K562 (cell line): ENCODE data around the gene LRCOL1. TPM values are rescaled to one million over a fixed set of nuclear protein-coding genes. Genes with fewer than 3 reads are reported as not detected.

Source experiments
- ATAC-seq: fragments of 200-7000 bp; cut with Tn5 transposase; 3 replicates; pipeline ENCODE4 v1.9.1; 2020; ENCODE audit warnings: moderate library complexity
- BruUV-seq: library from RNA; stranded (reverse); fragments of 400-500 nt; replicated peaks from 2 replicates; lab custom pipeline; 2021; lab: Mats Ljungman, UMichigan
- CTCF ChIA-PET: fragments of 300-600 bp; formaldehyde crosslinking; extraction: SDS; loops from one replicate; lab custom pipeline; 2021; ENCODE audit warnings: low intra/inter-chr PET ratio; lab: Yijun Ruan, JAX
- POLR2A ChIA-PET: fragments of 300-600, 350-650 bp; sonication (Branson Sonifier 250); formaldehyde crosslinking; extraction: SDS; loops from one replicate; lab custom pipeline; 2021; ENCODE audit warnings: antibody characterized with exemption, inconsistent platforms; lab: Yijun Ruan, JAX
- DNase-seq, 4 experiments: peaks; one replicate each; pipeline versions ENCODE4 v3.0.0 to v3.0.0-alpha.2; 2011 to 2018; ENCODE audit warnings: low spot score in 3 of 4, mixed read lengths in 3 of 4; ENCODE audit errors: extremely low read depth in 1 of 4
- FAIRE-seq: peaks from 2 replicates; lab custom pipeline; 2011; peaks lifted over from hg19 to GRCh38; lab: Jason Lieb, UNC
- H2AFZ ChIP-seq: 2 replicates; pipeline ENCODE4 v1.6.0; 2011; ENCODE audit warnings: low read depth, low read length, control low read depth, inconsistent platforms
- H3K27ac ChIP-seq: fragments of 200-600 bp; 3 replicates; pipeline ENCODE4 v1.8.0; 2011; ENCODE audit warnings: low read depth, mild to moderate bottlenecking, control low read depth, inconsistent platforms, low read length, moderate library complexity, mixed read lengths; ENCODE audit errors: extremely low read depth
- H3K27me3 ChIP-seq, 2 experiments: fragments of 300-600 bp in 1 of 2; 2 replicates in 1 of 2; 3 replicates in 1 of 2; pipeline versions ENCODE4 v1.6.0 to v1.8.0; 2011; ENCODE audit warnings: inconsistent platforms in 2 of 2, low read length in 2 of 2, mild to moderate bottlenecking in 1 of 2, mixed read lengths in 1 of 2, moderate library complexity in 1 of 2; ENCODE audit not compliant: control insufficient read depth in 2 of 2, insufficient read depth in 2 of 2
- H3K36me3 ChIP-seq: fragments of 300-600 bp; 3 replicates; pipeline ENCODE4 v1.8.0; 2011; ENCODE audit warnings: mild to moderate bottlenecking, low read length, inconsistent platforms; ENCODE audit not compliant: control insufficient read depth, insufficient read depth
- H3K4me1 ChIP-seq, 2 experiments: fragments of 200-600 bp in 1 of 2; replicated peaks in 1 of 2; 2 replicates in 1 of 2; 3 replicates in 1 of 2; pipeline versions ENCODE4 v1.5.1 to v1.8.0; 2011; ENCODE audit warnings: inconsistent platforms in 2 of 2, low read length in 2 of 2, mild to moderate bottlenecking in 1 of 2, mixed read lengths in 1 of 2, moderate library complexity in 1 of 2; ENCODE audit not compliant: control insufficient read depth in 2 of 2, insufficient read depth in 2 of 2
- H3K4me2 ChIP-seq: 2 replicates; pipeline ENCODE4 v1.6.1; 2011; ENCODE audit warnings: low read length, control low read depth, inconsistent platforms, mixed read lengths; ENCODE audit not compliant: insufficient read depth
- H3K4me3 ChIP-seq: fragments of 200-600 bp; sonication (generic), shearing (Covaris generic); 2 replicates; pipeline ENCODE4 v1.5.1; 2016; ENCODE audit warnings: control low read depth, inconsistent platforms
- H3K79me2 ChIP-seq: fragments of 200-600 bp; 3 replicates; pipeline ENCODE4 v1.8.0; 2011; ENCODE audit warnings: low read length, inconsistent platforms; ENCODE audit not compliant: control insufficient read depth, insufficient read depth
- H3K9ac ChIP-seq, 2 experiments: 2 replicates each; pipeline versions ENCODE4 v1.6.0 to v1.6.1; 2011; ENCODE audit warnings: low read depth in 2 of 2, low read length in 2 of 2, control low read depth in 1 of 2, inconsistent platforms in 1 of 2, mild to moderate bottlenecking in 1 of 2, mixed read lengths in 1 of 2; ENCODE audit not compliant: insufficient read depth in 1 of 2
- H3K9me1 ChIP-seq: one replicate; pipeline ENCODE4 v1.6.0; 2011; ENCODE audit warnings: inconsistent platforms, mild to moderate bottlenecking, low read length, moderate library complexity; ENCODE audit not compliant: control insufficient read depth, insufficient read depth
- H3K9me3 ChIP-seq: replicated peaks from 2 replicates; pipeline ENCODE4 v1.5.1; 2011; ENCODE audit warnings: low read depth, low read length, inconsistent platforms; ENCODE audit not compliant: control insufficient read depth, insufficient read depth
- H4K20me1 ChIP-seq: replicated peaks from 2 replicates; pipeline ENCODE4 v1.6.1; 2011; ENCODE audit warnings: low read length, inconsistent platforms, mixed read lengths; ENCODE audit not compliant: control insufficient read depth, insufficient read depth
- ARID1B ChIP-seq: fragments of 450-650 bp; IDR thresholded peaks from 2 replicates; pipeline ENCODE4 v1.6.1; 2016; ENCODE audit warnings: antibody characterized with exemption, mild to moderate bottlenecking, inconsistent platforms
- CEBPG ChIP-seq, 3 experiments: fragments of 200-800 bp in 1 of 3; sonication (Bioruptor generic) in 1 of 3; sonication (generic) in 1 of 3; formaldehyde crosslinking in 1 of 3; IDR thresholded peaks in 2 of 3; conservative IDR thresholded peaks in 1 of 3; 2 replicates each; pipeline versions ENCODE4 v1.6.1 to v1.8.0; 2016 to 2022; ENCODE audit warnings: missing compliant biosample characterization in 2 of 3, missing genetic modification characterization in 2 of 3, mild to moderate bottlenecking in 1 of 3, missing genetic modification reagents in 1 of 3
- CREB3L1 ChIP-seq: fragments of 450-650 bp; IDR thresholded peaks from 2 replicates; pipeline ENCODE4 v1.6.1; 2014; ENCODE audit warnings: low read depth, mild to moderate bottlenecking, moderate library complexity, borderline replicate concordance
- FOSL1 ChIP-seq: fragments of 200-800 bp; sonication (Bioruptor generic); conservative IDR thresholded peaks from 2 replicates; pipeline ENCODE4 v1.6.1; 2016; ENCODE audit warnings: missing genetic modification characterization, missing compliant biosample characterization
- GABPB2 ChIP-seq: fragments of 250-450 bp; sonication (Bioruptor Pico); conservative IDR thresholded peaks from 2 replicates; pipeline ENCODE4 v1.5.1; 2021; ENCODE audit warnings: mild to moderate bottlenecking
- HCFC1 ChIP-seq: IDR thresholded peaks from 2 replicates; pipeline ENCODE4 v1.6.1; 2012; ENCODE audit warnings: low read depth, low read length, improper control_type of control experiment
- NCOR1 ChIP-seq: fragments of 450-650 bp; IDR thresholded peaks from 2 replicates; pipeline ENCODE4 v1.6.1; 2016; ENCODE audit warnings: mild to moderate bottlenecking, moderate library complexity
- POLR2G ChIP-seq: fragments of 200-400 bp; formaldehyde crosslinking; IDR thresholded peaks from 2 replicates; pipeline ENCODE4 v1.6.1; 2017; ENCODE audit warnings: low read depth, mild to moderate bottlenecking, antibody characterized with exemption, low read length, moderate library complexity
- SMARCA4 ChIP-seq: fragments of 450-650 bp; IDR thresholded peaks from 2 replicates; pipeline ENCODE4 v1.6.1; 2016
- SRSF3 ChIP-seq: fragments of 200-400 bp; formaldehyde crosslinking; IDR thresholded peaks from 2 replicates; pipeline ENCODE4 v1.6.1; 2016; ENCODE audit warnings: mild to moderate bottlenecking, low read length, moderate library complexity; ENCODE audit not compliant: insufficient read depth
- U2AF1 ChIP-seq: fragments of 200-400 bp; formaldehyde crosslinking; optimal IDR thresholded peaks from 2 replicates; pipeline ENCODE3; 2017; ENCODE audit warnings: mild to moderate bottlenecking, low read depth, low read length, moderate library complexity
- YY1 ChIP-seq, 3 experiments: IDR thresholded peaks; 2 replicates each; pipeline ENCODE4 v1.6.1; 2011; ENCODE audit warnings: low read length in 2 of 3, mild to moderate bottlenecking in 2 of 3, moderate library complexity in 2 of 3, borderline replicate concordance in 1 of 3, control low read depth in 1 of 3, low read depth in 1 of 3; ENCODE audit not compliant: insufficient read depth in 3 of 3, insufficient replicate concordance in 2 of 3, control insufficient read depth in 1 of 3, insufficient read length in 1 of 3; ENCODE audit errors: extremely low read depth in 1 of 3
- WGBS: fragments of 100-300 bp; shearing (Covaris generic); methylation state at CpG from one replicate; pipeline ENCODE4 v1.1.6; 2016; ENCODE audit warnings: low coverage, mixed read lengths; ENCODE audit not compliant: insufficient coverage; ENCODE audit errors: missing lambda C conversion rate; 5-methylcytosine and 5-hydroxymethylcytosine counted together
- in situ Hi-C: fragments of 300-500 bp; cut with MboI; formaldehyde crosslinking; loops from 4 replicates; pipeline ENCODE4 v1.15.0; 2018; ENCODE audit warnings: inconsistent platforms, mixed read lengths
- intact Hi-C: fragments of 100-400 bp; cut with micrococcal nuclease; formaldehyde crosslinking; loops from 2 replicates; pipeline ENCODE4 v1.14.2; 2022
- polyA plus RNA-seq, 8 experiments: library from polyadenylated mRNA; depleted of rRNA in 4 of 8; stranded (reverse) in 5 of 8; unstranded in 3 of 8; fragments of >200 nt; fragmentation: Nextera tagmentation in 2 of 8; fragmentation: Illumina TruSeq in 1 of 8; extraction: Ambion mirVana in 2 of 8; extraction: Trizol in 1 of 8; gene quantifications; 2 replicates each; pipeline versions ENCODE4 v1.2.1 to v1.2.3, GENCODE V29; 2011 to 2014; ENCODE audit warnings: inconsistent platforms in 1 of 8, missing spikeins in 1 of 8
- total RNA-seq, 7 experiments: library from RNA; depleted of rRNA in 6 of 7; stranded (reverse); fragments of >200 nt in 6 of 7; fragmentation: Illumina TruSeq in 2 of 7; extraction: Trizol in 2 of 7; gene quantifications; 2 replicates each; pipeline versions ENCODE4 v1.2.1 to v1.2.3, GENCODE V29; 2011 to 2021; ENCODE audit warnings: low replicate concordance in 1 of 7

LRCOL1 gene
- total and polyA plus RNA-seq, 9 of the 15 experiments (the other 6 are each of a cell fraction or from before 2014, with no cell fraction given) = not detected

GRCh38 chr12:132659146-132659545 lies 48.8 kb upstream of the LRCOL1 start:
- no peaks in the 10 kb centered on the region for H3K9me1 ChIP-seq
- H3K79me2 ChIP-seq = no peaks in the 10 kb centered on the region
- POLR2A ChIA-PET = interaction anchor here (0.7 to 0.9 kb wide), 3 partner anchors 9 to 21 kb away, joined by 3 to 4 read pairs (median 3); no protein-coding TSS in a partner anchor
- no peak for TF ChIP-seq YY1 (IDR thresholded peaks at IDR 0.05; ENCODE audit: borderline replicate concordance in 1 of 3, control insufficient read depth in 1 of 3, extremely low read depth in 1 of 3, insufficient read depth in 3 of 3, insufficient read length in 1 of 3, insufficient replicate concordance in 2 of 3, low read depth in 1 of 3, low read length in 2 of 3)
- 0 out of 2 replicates have a peak, but pooled peaks have one; percentile 29 for TF ChIP-seq POLR2G
- 97% methylated on average over 13 of the region's 16 CpGs for WGBS
- DNase-seq (no peak), FAIRE-seq (no peak), ATAC-seq (no peak)
- intact Hi-C loops (no loop called here), in situ Hi-C loops (no loop called here)
- no peak overlapping the region for H3K4me3 ChIP-seq
- no peak overlapping the region for H3K9ac ChIP-seq
- H3K4me2 ChIP-seq = no peak overlapping the region
- no TSS peak for BruUV-seq
- H3K27ac ChIP-seq = no peak overlapping the region
- peaks cover 99% of the 10 kb centered on the region for H3K36me3 ChIP-seq
- no peaks in the 10 kb centered on the region for H3K9me3 ChIP-seq
- H3K4me1 ChIP-seq = no peaks in the 10 kb centered on the region
- no peaks in the 10 kb centered on the region for H3K27me3 ChIP-seq
- H4K20me1 ChIP-seq = no peaks in the 10 kb centered on the region; the same call in 1 of the 2 replicates
- no peak overlapping the region for H2AFZ ChIP-seq
- CTCF ChIA-PET = no interaction called here

- Histone ChIP-seq H3K4me2 (no peak overlapping the region), H3K9me3 (no peaks in the 10 kb centered on the region), H3K27ac (no peak overlapping the region), H3K79me2 (no peaks in the 10 kb centered on the region), H3K9me1 (no peaks in the 10 kb centered on the region), H4K20me1 (no peaks in the 10 kb centered on the region; the same call in 1 of the 2 replicates), H3K4me1 (no peaks in the 10 kb centered on the region), H3K27me3 (no peaks in the 10 kb centered on the region), H3K9ac (no peak overlapping the region), H3K36me3 (peaks cover 99% of the 10 kb centered on the region), H2AFZ (no peak overlapping the region), H3K4me3 (no peak overlapping the region)
- no peak for FAIRE-seq
- intact Hi-C loops = no loop called here
- in situ Hi-C loops = no loop called here
- ChIA-PET POLR2A (interaction anchor here (0.7 to 1.3 kb wide), 4 partner anchors 10 to 28 kb away, joined by 3 to 4 read pairs (median 4); no protein-coding TSS in a partner anchor), CTCF (no interaction called here)
- no peak for DNase-seq
- no TSS peak for BruUV-seq
- ATAC-seq = no peak
- WGBS = 97% methylated on average over 31 of the region's 32 CpGs
- TF ChIP-seq ARID1B = no peak
- no peak for TF ChIP-seq CREB3L1
- TF ChIP-seq CEBPG (CRISPR knock-in tag; IDR thresholded peaks at IDR 0.05) = no peak
- TF ChIP-seq CEBPG (tag; conservative IDR thresholded peaks at IDR 0.05 in 1 of 2, IDR thresholded peaks at IDR 0.05 in 1 of 2) = no peak
- no peak for TF ChIP-seq HCFC1
- peak; percentile 54; the same call in 1 of the 2 replicates for TF ChIP-seq GABPB2 (CRISPR knock-in tag)
- no peak for TF ChIP-seq U2AF1
- TF ChIP-seq NCOR1 = no peak
- no peak for TF ChIP-seq FOSL1 (tag)
- no peak for TF ChIP-seq SMARCA4
- TF ChIP-seq POLR2G = no peak
- TF ChIP-seq SRSF3 = no peak
Observed at GRCh38 chr12:132658149-132658894, 47.9 kb upstream of the LRCOL1 start.
